Measurements from ENCODE around the gene RASGEF1C. TPM values are rescaled to one million over a fixed set of nuclear protein-coding genes. Genes with fewer than 3 reads are reported as not detected.

Gene RASGEF1C
- total and polyA plus RNA-seq, 2 of the 13 experiments (the other 11 are each of a cell fraction or from before 2014, with no cell fraction given) = not detected

DNA sequence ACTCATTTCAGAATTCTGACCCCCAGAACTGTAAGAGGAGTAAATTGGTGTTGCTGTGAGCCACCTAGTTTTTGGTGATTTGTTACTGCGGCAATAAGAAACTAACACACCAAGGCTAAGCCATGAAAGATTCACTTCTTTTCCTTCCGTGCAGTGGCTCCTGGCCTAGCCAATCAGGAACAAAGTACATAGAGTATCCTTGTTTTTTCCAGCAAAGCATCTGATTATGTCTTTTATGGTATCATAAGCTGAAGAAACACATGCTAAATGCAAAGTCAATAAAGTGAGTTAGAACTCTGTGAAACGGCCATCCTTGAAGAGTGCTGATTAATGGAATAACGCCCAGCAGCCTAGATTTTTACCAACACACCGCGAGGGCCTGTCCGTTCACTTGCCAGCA is 148.8 kb downstream of the RASGEF1C start (continued):
- TF ChIP-seq CERS6 (CRISPR knock-in tag; IDR thresholded peaks at IDR 0.05) = no peak

DNA sequence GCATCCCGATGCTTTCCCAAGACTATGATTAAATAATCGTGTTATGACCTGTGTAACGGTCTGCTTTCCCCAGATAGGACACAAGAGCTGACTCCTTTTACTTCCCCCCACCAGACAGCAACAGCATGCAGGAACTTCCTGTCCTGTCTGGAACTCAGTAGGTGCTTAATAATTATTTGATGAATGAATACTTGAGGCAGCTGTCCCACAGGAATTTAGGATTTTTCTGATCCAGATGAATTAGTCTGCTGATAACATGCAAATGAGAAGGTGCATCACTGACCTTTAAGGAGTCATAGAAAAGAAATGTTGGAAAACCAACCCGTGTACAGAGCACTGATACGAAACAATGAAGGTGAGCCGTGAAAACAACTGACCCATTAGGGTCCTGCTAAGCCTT is 149.7 kb downstream of the RASGEF1C start:
- Histone ChIP-seq H3K27ac (ENCODE audit: extremely low read length, insufficient read depth, low read length) (no peak overlapping the region), H3K9ac (ENCODE audit: insufficient read depth, low read depth, low read length) (no peak overlapping the region), H3K36me3 (replicated peaks in 1 of 2; ENCODE audit: control insufficient read depth in 1 of 2, insufficient read depth in 2 of 2, low read length in 2 of 2) (no peaks in the 10 kb centered on the region), H3K79me2 (ENCODE audit: insufficient read depth, low read length) (peaks cover 9% of the 10 kb centered on the region), H3K4me2 (ENCODE audit: low read depth, low read length) (no peak overlapping the region), H3K9me3 (ENCODE audit: low read length) (no peaks in the 10 kb centered on the region), H3K4me3 (replicated peaks in 1 of 3; ENCODE audit: insufficient read depth in 1 of 3, low read depth in 2 of 3, low read length in 3 of 3) (no peak overlapping the region), H3K4me1 (ENCODE audit: insufficient read depth, low read length) (peaks cover 18% of the 10 kb centered on the region), H4K20me1 (ENCODE audit: insufficient read depth, low read length) (no peaks in the 10 kb centered on the region; the same call in 1 of the 2 replicates), H2AFZ (ENCODE audit: low read length) (no peak overlapping the region), H3K27me3 (ENCODE audit: control insufficient read depth in 1 of 2, insufficient read depth in 2 of 2, low read length in 2 of 2) (no peaks in the 10 kb centered on the region)
- intact Hi-C loops (cut with micrococcal nuclease; ENCODE audit: unreplicated experiment) (no loop called here), in situ Hi-C loops (cut with HindIII; ENCODE audit: extremely low pct_ligation_motif_present, low pct_unique_long_range_greater_than_20kb) (no loop called here)
- no peak for FAIRE-seq
- ATAC-seq = no peak
- no peak for DNase-seq (ENCODE audit: low spot score)
- ChIA-PET CTCF (ENCODE audit: low intra/inter-chr PET ratio, low total read pairs) (no interaction called here), POLR2A (no interaction called here)
- BruUV-seq (replicated peaks) = no TSS peak
- WGBS (ENCODE audit: low lambda C conversion rate) = 87% methylated on average over 6 of the region's 6 CpGs
- TF ChIP-seq ZNF317 (CRISPR knock-in tag; IDR thresholded peaks at IDR 0.05) = no peak
- TF ChIP-seq MAZ (IDR thresholded peaks at IDR 0.05; ENCODE audit: borderline replicate concordance, low read depth, low read length) = no peak
- TF ChIP-seq MAZ (CRISPR knock-in tag; IDR thresholded peaks at IDR 0.05; ENCODE audit: low read depth) = no peak
- no peak for TF ChIP-seq MTA1 (CRISPR knock-in tag; IDR thresholded peaks at IDR 0.05; ENCODE audit: borderline replicate concordance)
- no peak for TF ChIP-seq STAG1 (CRISPR knock-in tag; IDR thresholded peaks at IDR 0.05)
- TF ChIP-seq ZNF691 (CRISPR knock-in tag; IDR thresholded peaks at IDR 0.05; ENCODE audit: borderline replicate concordance, low read depth) = no peak
- no peak for TF ChIP-seq KDM1A (CRISPR knock-in tag; IDR thresholded peaks at IDR 0.05)
- TF ChIP-seq PHF20 (CRISPR knock-in tag; IDR thresholded peaks at IDR 0.05) = no peak
- no peak for TF ChIP-seq ZNF432 (CRISPR knock-in tag; IDR thresholded peaks at IDR 0.05; ENCODE audit: borderline replicate concordance)
- TF ChIP-seq, protein P1, sequence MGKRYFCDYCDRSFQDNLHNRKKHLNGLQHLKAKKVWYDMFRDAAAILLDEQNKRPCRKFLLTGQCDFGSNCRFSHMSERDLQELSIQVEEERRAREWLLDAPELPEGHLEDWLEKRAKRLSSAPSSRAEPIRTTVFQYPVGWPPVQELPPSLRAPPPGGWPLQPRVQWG (CRISPR knock-in tag; IDR thresholded peaks at IDR 0.05; ENCODE audit: borderline replicate concordance, low read depth) = no peak
- TF ChIP-seq SPEN (CRISPR knock-in tag; IDR thresholded peaks at IDR 0.05; ENCODE audit: low read depth) = no peak
- no peak for TF ChIP-seq CENPX (CRISPR knock-in tag; IDR thresholded peaks at IDR 0.05)
- TF ChIP-seq ZFYVE20 (CRISPR knock-in tag; IDR thresholded peaks at IDR 0.05; ENCODE audit: borderline replicate concordance, low read depth) = no peak
